PC-3 (cell line): Measurements from ENCODE around the gene AFMID.

ENCODE experiments used
- EZH2 ChIP-seq: fragments of 300-600 bp; sonication (generic); IDR thresholded peaks from one replicate; pipeline ENCODE4 v1.6.1; 2017; ENCODE audit warnings: antibody characterized with exemption, mild to moderate bottlenecking, low read length; ENCODE audit not compliant: unreplicated experiment
- EZH2phosphoT487 ChIP-seq: fragments of 300-600 bp; sonication (generic); IDR thresholded peaks from 2 replicates; pipeline ENCODE4 v1.6.1; 2018; ENCODE audit warnings: mild to moderate bottlenecking, antibody characterized with exemption, low read length, borderline replicate concordance
- TF ChIP-seq, protein P1 (sequence below): fragments of 300-600 bp; sonication (generic); conservative IDR thresholded peaks from 2 replicates; pipeline ENCODE4 v1.5.1; 2017; ENCODE audit warnings: antibody characterized with exemption, low read depth, mild to moderate bottlenecking, low read length

DNA sequence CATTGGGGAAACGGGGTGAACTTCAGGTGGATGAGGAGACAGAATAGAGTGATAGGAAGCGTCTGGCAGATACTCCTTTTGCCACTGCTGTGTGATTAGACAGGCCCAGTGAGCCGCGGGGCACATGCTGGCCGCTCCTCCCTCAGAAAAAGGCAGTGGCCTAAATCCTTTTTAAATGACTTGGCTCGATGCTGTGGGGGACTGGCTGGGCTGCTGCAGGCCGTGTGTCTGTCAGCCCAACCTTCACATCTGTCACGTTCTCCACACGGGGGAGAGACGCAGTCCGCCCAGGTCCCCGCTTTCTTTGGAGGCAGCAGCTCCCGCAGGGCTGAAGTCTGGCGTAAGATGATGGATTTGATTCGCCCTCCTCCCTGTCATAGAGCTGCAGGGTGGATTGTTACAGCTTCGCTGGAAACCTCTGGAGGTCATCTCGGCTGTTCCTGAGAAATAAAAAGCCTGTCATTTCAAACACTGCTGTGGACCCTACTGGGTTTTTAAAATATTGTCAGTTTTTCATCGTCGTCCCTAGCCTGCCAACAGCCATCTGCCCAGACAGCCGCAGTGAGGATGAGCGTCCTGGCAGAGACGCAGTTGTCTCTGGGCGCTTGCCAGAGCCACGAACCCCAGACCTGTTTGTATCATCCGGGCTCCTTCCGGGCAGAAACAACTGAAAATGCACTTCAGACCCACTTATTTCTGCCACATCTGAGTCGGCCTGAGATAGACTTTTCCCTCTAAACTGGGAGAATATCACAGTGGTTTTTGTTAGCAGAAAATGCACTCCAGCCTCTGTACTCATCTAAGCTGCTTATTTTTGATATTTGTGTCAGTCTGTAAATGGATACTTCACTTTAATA is 37.3 kb downstream of the AFMID start:
- TF ChIP-seq, protein P1, sequence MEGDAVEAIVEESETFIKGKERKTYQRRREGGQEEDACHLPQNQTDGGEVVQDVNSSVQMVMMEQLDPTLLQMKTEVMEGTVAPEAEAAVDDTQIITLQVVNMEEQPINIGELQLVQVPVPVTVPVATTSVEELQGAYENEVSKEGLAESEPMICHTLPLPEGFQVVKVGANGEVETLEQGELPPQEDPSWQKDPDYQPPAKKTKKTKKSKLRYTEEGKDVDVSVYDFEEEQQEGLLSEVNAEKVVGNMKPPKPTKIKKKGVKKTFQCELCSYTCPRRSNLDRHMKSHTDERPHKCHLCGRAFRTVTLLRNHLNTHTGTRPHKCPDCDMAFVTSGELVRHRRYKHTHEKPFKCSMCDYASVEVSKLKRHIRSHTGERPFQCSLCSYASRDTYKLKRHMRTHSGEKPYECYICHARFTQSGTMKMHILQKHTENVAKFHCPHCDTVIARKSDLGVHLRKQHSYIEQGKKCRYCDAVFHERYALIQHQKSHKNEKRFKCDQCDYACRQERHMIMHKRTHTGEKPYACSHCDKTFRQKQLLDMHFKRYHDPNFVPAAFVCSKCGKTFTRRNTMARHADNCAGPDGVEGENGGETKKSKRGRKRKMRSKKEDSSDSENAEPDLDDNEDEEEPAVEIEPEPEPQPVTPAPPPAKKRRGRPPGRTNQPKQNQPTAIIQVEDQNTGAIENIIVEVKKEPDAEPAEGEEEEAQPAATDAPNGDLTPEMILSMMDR = no peak
- no peak for TF ChIP-seq EZH2
- no peak for TF ChIP-seq EZH2phosphoT487
